GM06990 (cell line): Measurements from ENCODE around the gene PTPRT.

Experiments
- DNase-seq: peaks from one replicate; pipeline ENCODE4 v3.0.0-alpha.2; 2011; ENCODE audit not compliant: insufficient read length; ENCODE audit errors: extremely low read depth
- H3K27me3 ChIP-seq: replicated peaks from 2 replicates; pipeline ENCODE4 v1.6.0; 2011; ENCODE audit warnings: low read length; ENCODE audit not compliant: control insufficient read depth, insufficient read depth
- H3K36me3 ChIP-seq: 2 replicates; pipeline ENCODE4 v1.5.1; 2011; ENCODE audit warnings: low read length; ENCODE audit not compliant: control insufficient read depth, insufficient read depth
- H3K4me3 ChIP-seq: replicated peaks from 2 replicates; pipeline ENCODE4 v1.5.1; 2011; ENCODE audit warnings: low read depth, mild to moderate bottlenecking, control low read depth, low read length
- TF ChIP-seq, protein P1 (sequence below): IDR thresholded peaks from 2 replicates; pipeline ENCODE4 v1.5.1; 2011; ENCODE audit warnings: low read length, control low read depth, mild to moderate bottlenecking, inconsistent platforms; ENCODE audit not compliant: insufficient read depth, poor library complexity, severe bottlenecking

Gene PTPRT

DNA sequence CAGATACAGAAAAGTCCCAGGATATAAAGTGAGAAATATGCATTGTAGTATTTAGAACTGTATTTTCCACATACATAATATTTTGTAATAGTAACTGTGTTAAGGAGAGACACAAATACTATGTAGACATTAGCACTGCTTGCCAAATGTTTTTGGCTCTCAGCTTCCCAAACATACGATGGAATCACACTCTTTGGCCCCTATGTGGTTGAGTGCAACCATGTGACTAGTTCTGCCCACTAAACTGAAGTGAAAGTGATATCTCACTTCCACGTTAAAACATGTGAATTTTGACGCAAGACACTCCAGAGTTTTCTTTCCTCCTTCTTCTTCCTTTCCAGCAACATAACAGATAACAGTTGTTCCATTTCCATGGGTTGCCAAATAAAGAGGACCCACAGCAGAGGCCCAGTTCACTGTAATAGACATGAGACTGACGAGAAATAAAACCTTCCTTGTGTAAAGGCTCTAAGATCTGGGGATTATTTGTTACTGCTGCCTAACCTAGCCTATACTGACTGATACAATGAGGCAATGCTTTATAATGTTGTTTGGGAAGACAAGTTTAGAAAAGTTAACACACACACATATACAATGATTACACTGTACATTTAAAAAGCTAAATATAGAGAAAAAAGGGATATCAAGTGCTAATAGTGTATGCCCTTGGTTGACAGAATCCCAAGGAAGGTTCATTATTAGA is 97.2 kb downstream of the PTPRT start:
- no peak for DNase-seq
- Histone ChIP-seq H3K36me3 (no peaks in the 10 kb centered on the region), H3K27me3 (no peaks in the 10 kb centered on the region), H3K4me3 (no peak overlapping the region)
- TF ChIP-seq, protein P1, sequence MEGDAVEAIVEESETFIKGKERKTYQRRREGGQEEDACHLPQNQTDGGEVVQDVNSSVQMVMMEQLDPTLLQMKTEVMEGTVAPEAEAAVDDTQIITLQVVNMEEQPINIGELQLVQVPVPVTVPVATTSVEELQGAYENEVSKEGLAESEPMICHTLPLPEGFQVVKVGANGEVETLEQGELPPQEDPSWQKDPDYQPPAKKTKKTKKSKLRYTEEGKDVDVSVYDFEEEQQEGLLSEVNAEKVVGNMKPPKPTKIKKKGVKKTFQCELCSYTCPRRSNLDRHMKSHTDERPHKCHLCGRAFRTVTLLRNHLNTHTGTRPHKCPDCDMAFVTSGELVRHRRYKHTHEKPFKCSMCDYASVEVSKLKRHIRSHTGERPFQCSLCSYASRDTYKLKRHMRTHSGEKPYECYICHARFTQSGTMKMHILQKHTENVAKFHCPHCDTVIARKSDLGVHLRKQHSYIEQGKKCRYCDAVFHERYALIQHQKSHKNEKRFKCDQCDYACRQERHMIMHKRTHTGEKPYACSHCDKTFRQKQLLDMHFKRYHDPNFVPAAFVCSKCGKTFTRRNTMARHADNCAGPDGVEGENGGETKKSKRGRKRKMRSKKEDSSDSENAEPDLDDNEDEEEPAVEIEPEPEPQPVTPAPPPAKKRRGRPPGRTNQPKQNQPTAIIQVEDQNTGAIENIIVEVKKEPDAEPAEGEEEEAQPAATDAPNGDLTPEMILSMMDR = no peak

DNA sequence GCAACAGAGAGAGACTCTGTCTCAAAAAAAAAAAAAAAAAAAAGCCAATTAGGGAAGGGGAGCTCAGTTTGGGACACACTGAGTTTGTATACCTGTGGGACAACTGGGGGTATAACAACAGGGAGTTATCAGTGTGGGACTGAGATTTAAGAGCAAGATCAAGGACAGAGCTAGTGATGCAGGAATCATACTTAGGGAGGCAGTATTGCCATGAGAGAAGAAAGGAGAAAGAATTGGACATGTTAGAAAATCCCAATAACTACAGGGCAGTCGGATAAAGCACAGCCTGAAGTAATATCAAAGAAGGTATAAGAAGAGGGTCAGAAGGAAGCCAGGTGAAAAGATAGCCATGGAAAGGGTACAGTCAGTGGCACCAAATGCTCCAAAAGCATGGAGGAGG is 121.2 kb downstream of the PTPRT start:
- H3K36me3 ChIP-seq = no peaks in the 10 kb centered on the region
- TF ChIP-seq, protein P1 = no peak
- no peak for DNase-seq

DNA sequence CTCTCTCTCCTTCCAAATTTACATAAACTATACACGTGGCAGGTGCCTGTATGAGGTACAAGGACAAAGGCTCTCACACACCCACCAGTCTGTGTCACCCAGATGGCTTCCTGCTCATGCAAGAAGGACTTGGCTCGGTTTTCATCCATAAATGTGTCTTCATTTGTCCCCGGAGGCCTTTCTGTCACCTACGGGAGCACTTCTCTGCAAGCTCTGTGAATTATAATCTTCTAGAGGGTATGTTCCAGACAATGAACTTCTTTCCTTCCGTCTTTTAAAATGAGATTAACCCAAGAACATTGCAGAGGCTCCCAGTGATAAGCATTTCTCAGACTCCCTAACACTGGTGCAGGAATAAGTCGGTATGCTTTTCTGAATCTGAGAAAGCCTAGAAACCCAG is 123.6 kb downstream of the PTPRT start:
- H3K4me3 ChIP-seq = no peak overlapping the region
- TF ChIP-seq, protein P1 = no peak
- no peaks in the 10 kb centered on the region for H3K36me3 ChIP-seq

More for the DNA sequence above, 121.2 kb downstream of the PTPRT start:
- Histone ChIP-seq H3K27me3 (no peaks in the 10 kb centered on the region), H3K4me3 (no peak overlapping the region)

DNA sequence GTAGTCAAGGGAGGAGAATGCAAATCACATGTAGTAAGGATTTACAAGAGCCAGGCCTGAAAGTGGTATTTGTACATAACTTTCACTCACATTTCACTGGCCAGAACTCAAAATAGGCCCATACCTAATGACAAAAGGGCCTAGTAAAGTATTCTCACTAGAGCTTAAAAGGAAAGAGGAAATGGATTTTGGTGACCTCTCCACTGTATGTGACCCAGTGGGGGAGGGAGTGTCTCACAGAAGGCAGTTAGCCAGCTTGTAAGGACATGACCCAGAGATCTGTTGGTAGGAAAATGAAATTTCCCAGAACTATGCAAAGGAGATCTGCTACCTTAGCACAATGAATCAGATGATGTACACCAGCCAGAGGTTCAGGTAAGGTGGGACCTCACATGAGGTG is 124.4 kb downstream of the PTPRT start:
- TF ChIP-seq, protein P1 = no peak
- Histone ChIP-seq H3K27me3 (no peaks in the 10 kb centered on the region), H3K36me3 (no peaks in the 10 kb centered on the region), H3K4me3 (no peak overlapping the region)
- DNase-seq = no peak

More for the DNA sequence above, 123.6 kb downstream of the PTPRT start:
- no peak for DNase-seq
- no peaks in the 10 kb centered on the region for H3K27me3 ChIP-seq

DNA sequence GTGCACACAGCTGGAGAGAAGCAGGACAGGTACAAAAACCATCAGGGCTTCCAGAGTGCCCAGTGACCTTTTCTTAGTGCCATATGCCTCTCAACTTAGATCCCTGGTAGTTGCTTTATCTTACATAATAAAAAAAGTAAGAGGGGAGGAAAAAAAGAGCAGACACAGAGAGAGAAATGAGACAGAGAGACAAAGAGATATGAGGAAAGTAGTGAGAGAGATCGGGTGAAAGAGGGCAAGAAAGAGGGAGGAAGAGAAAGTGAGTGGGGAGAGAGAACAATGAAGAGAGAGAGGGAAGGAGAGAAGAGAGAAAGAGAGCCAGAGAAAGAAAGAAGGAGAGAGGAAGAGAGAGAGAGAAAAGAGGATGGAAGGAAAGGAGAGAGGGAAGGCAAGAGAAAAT is 131.6 kb downstream of the PTPRT start:
- DNase-seq = no peak
- TF ChIP-seq, protein P1 = no peak
- H3K36me3 ChIP-seq = no peaks in the 10 kb centered on the region
- no peaks in the 10 kb centered on the region for H3K27me3 ChIP-seq
- no peak overlapping the region for H3K4me3 ChIP-seq

DNA sequence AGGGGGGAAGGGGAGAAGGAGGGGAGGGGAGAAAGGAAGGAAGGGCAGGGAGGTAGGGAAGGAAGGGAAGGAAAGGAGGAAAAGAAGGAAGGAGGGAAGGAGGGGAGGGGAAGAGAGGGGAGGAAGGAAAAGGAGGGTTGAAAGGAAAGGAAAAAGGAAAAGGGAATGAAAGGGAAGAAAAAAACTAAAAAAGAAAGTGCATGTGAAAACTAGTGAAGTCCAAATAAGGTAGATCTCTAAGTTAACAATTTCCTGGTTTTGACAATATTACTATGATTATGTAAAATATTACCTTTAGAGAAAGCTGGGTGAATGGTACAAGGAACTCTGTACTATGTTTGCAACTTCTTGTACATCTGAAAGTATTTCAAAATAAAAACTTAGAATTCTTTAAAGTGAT is 132.4 kb downstream of the PTPRT start:
- no peaks in the 10 kb centered on the region for H3K27me3 ChIP-seq
- no peak for DNase-seq
- no peak overlapping the region for H3K4me3 ChIP-seq
- TF ChIP-seq, protein P1 = no peak
- no peaks in the 10 kb centered on the region for H3K36me3 ChIP-seq
